B cell (primary cell): ENCODE data around the gene SCAI.

ENCODE experiments used
- EZH2 ChIP-seq: IDR thresholded peaks from 2 replicates; pipeline ENCODE4 v1.6.1; 2012; ENCODE audit warnings: borderline replicate concordance, low read depth, mild to moderate bottlenecking, moderate library complexity, low read length; ENCODE audit not compliant: insufficient read depth, poor library complexity, severe bottlenecking
- TF ChIP-seq, protein P1 (sequence below): fragments of 200-600 bp; IDR thresholded peaks from one replicate; pipeline ENCODE4 v1.8.0; 2022; ENCODE audit warnings: antibody characterized with exemption, mild to moderate bottlenecking

DNA sequence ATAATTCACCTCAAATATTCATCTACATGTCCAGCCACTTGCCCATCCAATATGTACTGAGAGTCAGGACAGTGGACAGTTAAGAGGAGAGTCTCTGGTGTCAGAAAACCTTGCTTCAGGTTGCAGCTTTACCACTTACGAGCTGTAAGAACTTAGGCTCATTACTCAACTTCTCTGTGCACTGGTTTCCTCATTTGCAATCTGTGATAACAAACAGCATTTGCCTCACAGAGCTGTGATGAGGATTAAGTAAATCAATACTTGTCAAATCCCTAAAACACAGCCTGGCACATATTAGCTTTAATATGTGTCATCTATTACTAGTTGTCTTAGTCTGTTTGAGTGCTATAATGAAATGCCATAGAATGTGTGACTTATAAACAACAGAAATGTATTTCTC is 211.0 kb downstream of the SCAI start:
- TF ChIP-seq, protein P1, sequence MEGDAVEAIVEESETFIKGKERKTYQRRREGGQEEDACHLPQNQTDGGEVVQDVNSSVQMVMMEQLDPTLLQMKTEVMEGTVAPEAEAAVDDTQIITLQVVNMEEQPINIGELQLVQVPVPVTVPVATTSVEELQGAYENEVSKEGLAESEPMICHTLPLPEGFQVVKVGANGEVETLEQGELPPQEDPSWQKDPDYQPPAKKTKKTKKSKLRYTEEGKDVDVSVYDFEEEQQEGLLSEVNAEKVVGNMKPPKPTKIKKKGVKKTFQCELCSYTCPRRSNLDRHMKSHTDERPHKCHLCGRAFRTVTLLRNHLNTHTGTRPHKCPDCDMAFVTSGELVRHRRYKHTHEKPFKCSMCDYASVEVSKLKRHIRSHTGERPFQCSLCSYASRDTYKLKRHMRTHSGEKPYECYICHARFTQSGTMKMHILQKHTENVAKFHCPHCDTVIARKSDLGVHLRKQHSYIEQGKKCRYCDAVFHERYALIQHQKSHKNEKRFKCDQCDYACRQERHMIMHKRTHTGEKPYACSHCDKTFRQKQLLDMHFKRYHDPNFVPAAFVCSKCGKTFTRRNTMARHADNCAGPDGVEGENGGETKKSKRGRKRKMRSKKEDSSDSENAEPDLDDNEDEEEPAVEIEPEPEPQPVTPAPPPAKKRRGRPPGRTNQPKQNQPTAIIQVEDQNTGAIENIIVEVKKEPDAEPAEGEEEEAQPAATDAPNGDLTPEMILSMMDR = no peak
- no peak for TF ChIP-seq EZH2
